HG02943 (cell line): ENCODE data around the gene RPL13.

Source experiments
- ATAC-seq: cut with Tn5 transposase; IDR thresholded peaks from one replicate; pipeline ENCODE4 v1.9.1; 2021; ENCODE audit warnings: mild to moderate bottlenecking, low read depth, moderate library complexity; ENCODE audit not compliant: unreplicated experiment

RPL13 gene

GRCh38 chr16:89595330-89596060, 35.0 kb downstream of the RPL13 start:
- no peak for ATAC-seq

GRCh38 chr16:89596061-89596689, 35.7 kb downstream of the RPL13 start:
- no peak for ATAC-seq

GRCh38 chr16:89596957-89597649, 36.6 kb downstream of the RPL13 start:
- no peak for ATAC-seq

- ATAC-seq = no peak
Measured at GRCh38 chr16:89598199-89598598, 37.7 kb downstream of the RPL13 start.

GRCh38 chr16:89599451-89599858, 39.0 kb downstream of the RPL13 start:
- ATAC-seq = no peak

GRCh38 chr16:89599902-89600301, 39.4 kb downstream of the RPL13 start:
- no peak for ATAC-seq

- no peak for ATAC-seq
Measured at GRCh38 chr16:89600427-89600826, 39.9 kb downstream of the RPL13 start.

- no peak for ATAC-seq
Measured at GRCh38 chr16:89600956-89601355, 40.5 kb downstream of the RPL13 start.

GRCh38 chr16:89601906-89602272, 41.4 kb downstream of the RPL13 start:
- ATAC-seq = no peak

- no peak for ATAC-seq
Measured at GRCh38 chr16:89602273-89602951, 41.9 kb downstream of the RPL13 start.

- no peak for ATAC-seq
Measured at GRCh38 chr16:89602952-89603590, 42.6 kb downstream of the RPL13 start.

- no peak for ATAC-seq
Measured at GRCh38 chr16:89604764-89605163, 44.3 kb downstream of the RPL13 start.

- no peak for ATAC-seq
Measured at GRCh38 chr16:89605186-89605970, 44.9 kb downstream of the RPL13 start.

- ATAC-seq = no peak
Measured at GRCh38 chr16:89606006-89606405, 45.5 kb downstream of the RPL13 start.

GRCh38 chr16:89607453-89607852, 47.0 kb downstream of the RPL13 start:
- no peak for ATAC-seq

- ATAC-seq = no peak
Measured at GRCh38 chr16:89607937-89608740, 47.7 kb downstream of the RPL13 start.

- ATAC-seq = no peak
Measured at GRCh38 chr16:89610108-89610453, 49.6 kb downstream of the RPL13 start.

- no peak for ATAC-seq
Measured at GRCh38 chr16:89612415-89613166, 52.1 kb downstream of the RPL13 start.
